Rectal smooth muscle tissue (tissue), 1 donor: ENCODE results near the gene ERICH6B.
"Not testable (repeated sequence)": the region's sequence is repeated elsewhere in the genome, so short reads cannot be mapped to it uniquely, and the experiment has no call there.

Experiments
- H3K27ac ChIP-seq: one replicate; pipeline ENCODE4 v1.7.0; 2013; ENCODE audit warnings: low read depth, low read length, inconsistent platforms
- H3K27me3 ChIP-seq: one replicate; pipeline ENCODE4 v1.7.0; 2013; ENCODE audit warnings: low read length; ENCODE audit not compliant: control insufficient read depth, insufficient read depth
- H3K36me3 ChIP-seq: one replicate; pipeline ENCODE4 v1.7.0; 2013; ENCODE audit warnings: low read length; ENCODE audit not compliant: control insufficient read depth, insufficient read depth
- H3K4me1 ChIP-seq: one replicate; pipeline ENCODE4 v1.7.0; 2013; ENCODE audit warnings: low read length; ENCODE audit not compliant: control insufficient read depth, insufficient read depth
- H3K4me3 ChIP-seq: one replicate; pipeline ENCODE4 v1.7.0; 2013; ENCODE audit warnings: low read length
- H3K9ac ChIP-seq: one replicate; pipeline ENCODE4 v1.7.0; 2013; ENCODE audit warnings: low read length

Gene ERICH6B

DNA sequence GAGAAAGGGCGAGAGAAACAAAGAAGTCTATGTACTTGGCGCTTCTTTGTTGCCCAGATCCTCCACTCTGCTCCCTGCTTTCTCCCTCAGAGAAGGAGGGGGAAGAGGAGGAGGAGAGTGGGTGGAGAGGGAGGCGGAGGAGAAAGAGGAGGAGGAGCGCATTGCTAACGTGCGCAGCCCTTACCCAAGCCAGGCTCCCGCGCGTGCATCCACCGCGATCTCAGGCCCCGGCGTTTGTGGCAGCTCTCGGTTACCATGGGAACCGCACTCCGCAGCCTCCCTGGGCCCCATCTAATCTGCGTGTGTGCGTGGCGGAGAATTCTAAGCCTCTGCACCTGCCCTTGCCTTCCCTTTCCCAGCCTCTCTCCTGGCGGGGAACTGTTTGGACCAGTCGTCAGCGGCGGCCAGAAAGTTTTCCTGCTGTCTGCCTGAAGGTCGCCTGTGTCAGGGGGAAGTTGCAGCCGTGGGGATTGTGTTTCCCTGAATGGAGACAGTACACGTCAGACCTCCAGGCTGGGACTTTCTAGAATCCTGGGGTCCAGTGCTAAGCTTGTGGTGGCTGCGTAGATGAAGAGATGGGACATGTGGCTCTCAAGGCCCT, at the start of gene ERICH6B:
ERICH6B (minus strand) TSS at position 239 of the 601 bp plus-strand sequence. CDS start 18,734 bp downstream, outside the sequence.
- Histone ChIP-seq H3K36me3 (no peaks in the 10 kb centered on the region), H3K9ac (no peak within 1 kb of the TSS), H3K27ac (no peak within 1 kb of the TSS), H3K4me1 (no peaks in the 10 kb centered on the region), H3K4me3 (peak within 1 kb of the TSS; percentile 31), H3K27me3 (no peaks in the 10 kb centered on the region)

DNA sequence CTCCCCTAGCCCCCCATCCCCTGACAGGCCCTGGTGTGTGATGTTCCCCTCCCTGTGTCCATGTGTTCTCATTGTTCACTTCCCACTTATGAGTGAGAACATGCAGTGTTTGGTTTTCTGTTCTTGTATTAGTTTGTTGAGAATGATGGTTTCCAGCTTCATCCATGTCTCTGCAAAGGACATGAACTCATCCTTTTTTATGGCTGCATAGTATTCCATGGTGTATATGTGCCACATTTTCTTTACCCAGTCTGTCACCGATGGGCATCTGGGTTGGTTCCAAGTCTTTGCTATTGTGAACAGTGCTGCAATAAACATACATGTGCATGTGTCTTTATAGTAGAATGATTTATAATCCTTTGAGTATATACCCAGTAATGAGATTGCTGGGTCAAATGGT, 47.4 kb upstream of the ERICH6B start:
- H3K4me1 ChIP-seq, H3K36me3 ChIP-seq, H3K27me3 ChIP-seq, H3K27ac ChIP-seq, H3K4me3 ChIP-seq, H3K9ac ChIP-seq: not testable (repeated sequence)

DNA sequence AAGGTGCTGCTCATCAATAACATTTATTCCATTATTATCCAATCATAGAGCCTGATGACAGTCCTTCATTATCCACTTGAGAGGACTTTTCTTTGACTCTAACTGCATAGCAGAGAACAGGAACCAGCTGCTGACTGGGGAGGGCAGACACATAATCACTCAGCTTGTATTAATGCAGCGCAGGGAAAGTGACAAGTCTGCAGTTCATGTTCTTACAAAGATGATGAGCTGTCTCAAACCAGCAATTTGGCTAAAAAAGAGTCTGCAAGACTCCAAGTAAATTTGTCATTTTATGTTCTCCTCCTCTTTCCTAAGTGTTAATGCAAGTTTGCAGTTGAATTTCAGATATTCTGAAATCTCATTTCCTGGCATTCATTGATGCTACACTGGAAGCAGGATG, 46.6 kb upstream of the ERICH6B start:
- Histone ChIP-seq H3K27me3 (no peaks in the 10 kb centered on the region), H3K36me3 (no peaks in the 10 kb centered on the region), H3K27ac (no peak overlapping the region), H3K4me3 (no peak overlapping the region), H3K9ac (no peak overlapping the region), H3K4me1 (no peaks in the 10 kb centered on the region)

DNA sequence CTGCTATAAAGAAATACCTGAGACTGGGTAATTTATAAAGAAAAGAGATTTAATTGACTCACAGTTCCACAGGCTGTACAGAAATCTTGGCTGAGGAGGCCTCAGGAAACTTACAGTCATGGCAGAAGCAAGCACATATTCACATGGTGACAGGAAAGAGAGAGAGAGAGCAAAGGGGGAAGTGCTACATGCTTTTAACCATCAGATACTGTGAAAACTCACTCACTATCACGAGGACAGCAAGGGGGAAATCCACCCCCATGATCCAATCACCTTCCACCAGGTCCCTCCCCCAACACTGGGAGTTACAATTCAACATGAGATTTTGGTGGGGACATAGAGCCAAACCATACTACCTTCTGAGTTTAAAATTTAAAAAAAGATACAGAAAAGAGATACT, 44.9 kb upstream of the ERICH6B start:
- H3K27me3 ChIP-seq, H3K4me3 ChIP-seq, H3K4me1 ChIP-seq, H3K36me3 ChIP-seq, H3K9ac ChIP-seq, H3K27ac ChIP-seq: not testable (repeated sequence)

DNA sequence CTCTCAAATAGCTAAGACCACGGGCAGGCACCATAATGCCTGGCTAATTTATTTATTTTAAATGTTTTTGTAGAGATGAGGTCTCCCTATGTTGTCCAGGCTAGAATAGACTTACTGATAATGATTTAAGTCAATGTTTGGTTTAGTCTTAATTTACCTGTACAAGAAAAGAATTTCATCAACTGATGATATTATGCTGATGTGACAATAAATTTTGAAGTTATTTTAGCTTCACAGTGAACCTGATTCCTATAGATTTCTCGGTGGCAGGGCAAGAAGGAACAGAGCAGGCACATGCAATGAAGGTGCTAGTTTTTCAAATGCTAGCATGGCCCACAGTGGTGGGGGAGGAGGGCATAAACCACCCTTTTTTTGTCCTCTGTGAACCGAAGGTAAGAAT, 44.0 kb upstream of the ERICH6B start:
- Histone ChIP-seq H3K4me1 (no peaks in the 10 kb centered on the region), H3K27ac (no peak overlapping the region), H3K4me3 (no peak overlapping the region), H3K36me3 (no peaks in the 10 kb centered on the region), H3K9ac (no peak overlapping the region), H3K27me3 (no peaks in the 10 kb centered on the region)

DNA sequence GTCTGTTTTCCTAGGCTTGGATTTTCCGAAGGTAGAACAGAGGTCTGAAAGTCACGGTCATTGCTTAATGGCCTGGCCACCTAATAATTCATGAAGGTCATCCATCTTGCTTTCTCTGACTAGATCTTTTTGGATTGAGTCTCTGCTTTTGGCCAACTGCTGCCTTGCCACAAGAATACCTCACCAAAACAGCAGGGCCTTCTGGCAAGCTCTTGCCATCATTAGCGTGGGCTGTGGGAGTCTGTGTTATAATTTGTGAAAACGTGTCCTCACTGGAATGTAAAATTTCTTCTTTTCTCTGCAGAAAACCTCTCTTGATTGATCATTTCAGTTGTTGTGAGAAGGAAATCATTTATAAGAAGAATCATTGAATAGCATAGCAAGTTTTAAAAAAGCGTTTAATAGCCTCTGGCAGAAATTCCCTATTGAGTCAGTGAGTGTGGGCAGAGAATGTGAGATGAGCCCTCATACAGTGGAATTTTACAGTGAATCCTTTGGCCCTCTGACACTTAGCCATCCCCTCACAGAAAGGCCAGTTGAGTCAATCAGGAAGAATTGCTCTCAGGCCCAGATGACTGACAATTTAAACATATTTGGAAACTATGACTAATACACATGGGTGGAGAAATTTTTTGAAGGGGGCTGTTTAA, 43.2 kb upstream of the ERICH6B start:
- Histone ChIP-seq H3K36me3 (no peaks in the 10 kb centered on the region), H3K27ac (no peak overlapping the region), H3K27me3 (no peaks in the 10 kb centered on the region), H3K9ac (no peak overlapping the region), H3K4me1 (no peaks in the 10 kb centered on the region), H3K4me3 (no peak overlapping the region)

DNA sequence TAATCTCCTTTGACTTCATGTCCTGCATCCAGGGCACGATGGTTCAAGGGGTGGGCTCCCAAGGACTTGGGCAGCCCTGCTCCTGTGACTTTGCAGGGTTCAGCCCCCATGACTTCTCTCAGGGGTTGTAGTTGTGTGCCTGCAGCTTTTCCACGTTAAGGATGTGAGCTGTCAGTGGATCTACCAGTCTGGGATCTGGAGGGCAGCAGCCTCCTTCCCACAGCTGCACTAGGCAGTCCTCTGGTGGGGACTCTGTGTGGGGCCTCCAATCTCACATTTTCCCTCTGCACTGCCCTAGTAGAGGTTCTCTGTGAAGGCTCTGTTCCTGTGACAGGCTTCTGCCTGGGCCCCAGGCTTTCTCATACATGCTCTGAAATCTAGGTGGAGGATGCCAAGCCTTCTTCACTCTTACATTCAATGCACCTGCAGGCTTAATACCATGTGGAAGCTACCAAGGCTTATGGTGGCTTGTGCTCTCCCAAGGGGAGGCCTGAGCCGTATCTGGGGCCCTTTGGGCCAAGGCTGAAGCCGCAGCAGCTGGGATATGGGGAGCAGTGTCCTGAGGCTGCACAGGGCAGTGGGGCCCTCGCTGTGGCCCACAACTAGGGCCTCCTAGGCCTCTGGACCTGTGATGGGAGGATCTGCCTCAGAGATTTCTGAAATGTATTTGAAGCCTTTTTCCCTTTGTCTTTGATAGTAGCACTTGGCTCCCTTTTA, 39.3 kb upstream of the ERICH6B start:
- no peak overlapping the region for H3K27ac ChIP-seq
- H3K4me3 ChIP-seq, result no peak overlapping the region
- no peaks in the 10 kb centered on the region for H3K27me3 ChIP-seq
- no peaks in the 10 kb centered on the region for H3K4me1 ChIP-seq
- H3K9ac ChIP-seq, result no peak overlapping the region
- H3K36me3 ChIP-seq, result no peaks in the 10 kb centered on the region

DNA sequence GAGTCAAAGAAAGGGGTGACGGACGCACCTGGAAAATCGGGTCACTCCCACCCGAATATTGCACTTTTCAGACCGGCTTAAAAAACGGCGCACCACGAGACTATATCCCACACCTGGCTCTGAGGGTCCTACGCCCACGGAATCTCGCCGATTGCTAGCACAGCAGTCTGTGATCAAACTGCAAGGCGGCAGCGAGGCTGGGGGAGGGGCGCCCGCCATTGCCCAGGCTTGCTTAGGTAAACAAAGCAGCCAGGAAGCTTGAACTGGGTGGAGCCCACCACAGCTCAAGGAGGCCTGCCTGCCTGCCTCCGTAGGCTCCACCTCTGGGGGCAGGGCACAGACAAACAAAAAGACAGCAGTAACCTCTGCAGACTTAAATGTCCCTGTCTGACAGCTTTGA, 29.7 kb upstream of the ERICH6B start:
- H3K27ac ChIP-seq, H3K4me1 ChIP-seq, H3K27me3 ChIP-seq, H3K36me3 ChIP-seq, H3K9ac ChIP-seq, H3K4me3 ChIP-seq: not testable (repeated sequence)

DNA sequence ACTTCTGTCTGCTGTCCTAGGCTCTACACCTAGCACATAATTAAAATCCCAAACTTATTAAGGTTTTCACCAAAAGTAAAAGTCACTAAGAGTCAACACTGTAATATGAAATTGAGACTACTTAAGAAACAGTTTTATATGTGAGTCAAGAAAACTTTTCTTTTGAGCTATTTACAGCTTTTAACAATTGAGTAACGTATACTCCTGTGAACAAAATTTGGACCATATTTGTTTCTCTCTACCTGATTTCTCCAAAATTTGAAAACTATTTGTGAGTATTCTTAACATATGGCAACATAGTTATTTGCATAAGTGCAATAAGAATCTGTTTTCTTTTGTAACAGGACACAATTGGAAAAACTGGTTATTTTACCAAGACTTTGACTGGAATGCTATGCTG, 26.6 kb upstream of the ERICH6B start:
- H3K4me3 ChIP-seq, result not testable (repeated sequence)

DNA sequence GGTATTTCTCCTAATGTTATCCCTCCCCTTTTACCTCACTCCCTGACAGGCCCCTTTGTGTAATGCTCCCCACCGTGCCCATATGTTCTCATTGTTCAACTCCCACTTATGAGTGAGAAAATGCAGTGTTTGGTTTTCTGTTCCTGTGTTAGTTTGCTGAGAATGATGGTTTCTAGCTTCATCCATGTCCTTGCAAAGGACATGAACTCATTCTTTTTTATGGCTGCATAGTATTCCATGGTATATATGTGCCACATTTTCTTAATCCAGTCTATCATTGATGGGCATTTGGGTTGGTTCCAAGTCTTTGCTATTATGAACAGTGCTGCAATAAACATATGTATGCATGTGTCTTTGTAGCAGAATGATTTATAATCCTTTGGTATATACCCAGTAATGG, 19.8 kb upstream of the ERICH6B start:
- not testable (repeated sequence) for H3K27me3 ChIP-seq, H3K4me1 ChIP-seq, H3K4me3 ChIP-seq, H3K9ac ChIP-seq, H3K27ac ChIP-seq, H3K36me3 ChIP-seq

More for the DNA sequence above, 26.6 kb upstream of the ERICH6B start:
- not testable (repeated sequence) for H3K27ac ChIP-seq, H3K36me3 ChIP-seq, H3K27me3 ChIP-seq, H3K4me1 ChIP-seq, H3K9ac ChIP-seq

DNA sequence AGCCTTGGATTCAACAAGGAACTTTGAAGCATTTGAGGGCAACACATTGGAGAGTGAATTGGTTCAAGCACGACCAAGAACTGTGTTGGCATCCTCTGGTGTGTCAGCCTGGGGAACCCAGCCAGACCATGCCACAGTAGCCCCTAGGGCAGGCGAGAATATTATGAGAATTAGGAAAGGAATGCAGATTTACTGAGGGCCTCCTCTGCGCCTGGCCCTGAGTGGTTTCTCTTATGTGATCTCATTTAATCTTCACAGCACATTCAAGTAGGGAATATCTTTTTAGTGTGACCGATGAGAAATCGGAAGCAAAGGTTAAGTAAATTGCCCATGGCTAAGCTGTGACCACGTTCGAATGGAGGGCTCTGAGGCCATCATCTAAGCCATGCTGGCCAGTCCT, 15.3 kb upstream of the ERICH6B start:
- no peaks in the 10 kb centered on the region for H3K27me3 ChIP-seq
- no peaks in the 10 kb centered on the region for H3K4me1 ChIP-seq
- no peak overlapping the region for H3K27ac ChIP-seq

DNA sequence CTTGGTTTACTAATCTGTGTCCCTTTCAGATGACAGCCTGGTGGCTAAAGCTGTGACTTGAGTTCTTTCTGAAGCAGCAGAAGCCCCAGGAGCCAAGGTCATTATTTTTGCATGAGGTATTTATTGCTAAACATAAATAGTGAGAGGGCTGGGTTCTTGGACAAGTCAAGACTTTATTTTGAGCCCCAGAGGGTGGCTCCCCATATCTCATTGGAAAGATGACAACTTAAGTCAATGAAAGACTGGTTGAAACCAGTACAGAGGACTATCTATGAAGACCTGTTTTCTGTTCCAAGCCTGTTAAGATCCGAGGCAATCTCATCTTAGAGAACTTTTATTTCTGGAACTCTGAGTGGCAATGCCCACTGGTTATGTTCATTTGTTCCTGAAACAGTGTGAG, 14.4 kb upstream of the ERICH6B start:
- H3K27me3 ChIP-seq, result no peaks in the 10 kb centered on the region
- H3K4me3 ChIP-seq, result no peak overlapping the region
- no peaks in the 10 kb centered on the region for H3K36me3 ChIP-seq
- H3K4me1 ChIP-seq, result no peaks in the 10 kb centered on the region
- H3K9ac ChIP-seq, result no peak overlapping the region
- H3K27ac ChIP-seq, result no peak overlapping the region

More for the DNA sequence above, 15.3 kb upstream of the ERICH6B start:
- no peak overlapping the region for H3K9ac ChIP-seq
- no peak overlapping the region for H3K4me3 ChIP-seq
- no peaks in the 10 kb centered on the region for H3K36me3 ChIP-seq

DNA sequence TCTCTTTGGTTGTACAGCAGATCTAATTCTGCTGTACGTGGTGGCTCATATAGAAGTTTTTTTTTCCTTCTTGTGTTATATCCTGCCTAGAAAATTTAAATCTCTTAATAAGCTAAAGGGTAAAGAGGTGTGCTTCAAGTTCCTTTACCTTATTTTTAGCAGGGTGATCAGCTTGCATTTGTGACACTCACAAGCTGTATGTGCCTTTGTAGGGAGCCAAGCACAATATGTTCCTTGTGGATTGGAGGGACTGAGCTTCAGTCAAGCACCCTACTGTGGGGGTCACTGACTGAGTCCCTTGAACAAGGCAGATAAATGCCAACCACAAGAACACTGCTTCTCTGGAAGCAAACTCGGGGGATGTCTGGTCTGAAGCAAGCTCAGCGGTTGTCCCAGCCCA, 12.6 kb upstream of the ERICH6B start:
- Histone ChIP-seq H3K27ac (no peak overlapping the region), H3K4me3 (no peak overlapping the region), H3K36me3 (no peaks in the 10 kb centered on the region), H3K27me3 (no peaks in the 10 kb centered on the region), H3K9ac (no peak overlapping the region), H3K4me1 (no peaks in the 10 kb centered on the region)
